ENCODE measurements around the gene STT3B. TPM values are rescaled to one million over a fixed set of nuclear protein-coding genes. Genes with fewer than 3 reads are reported as not detected.
"Not testable (repeated sequence)": the region's sequence is repeated elsewhere in the genome, so short reads cannot be mapped to it uniquely, and the experiment has no call there.

STT3B gene
- total RNA-seq, 1 experiment from 2014 or later: 149 TPM

DNA sequence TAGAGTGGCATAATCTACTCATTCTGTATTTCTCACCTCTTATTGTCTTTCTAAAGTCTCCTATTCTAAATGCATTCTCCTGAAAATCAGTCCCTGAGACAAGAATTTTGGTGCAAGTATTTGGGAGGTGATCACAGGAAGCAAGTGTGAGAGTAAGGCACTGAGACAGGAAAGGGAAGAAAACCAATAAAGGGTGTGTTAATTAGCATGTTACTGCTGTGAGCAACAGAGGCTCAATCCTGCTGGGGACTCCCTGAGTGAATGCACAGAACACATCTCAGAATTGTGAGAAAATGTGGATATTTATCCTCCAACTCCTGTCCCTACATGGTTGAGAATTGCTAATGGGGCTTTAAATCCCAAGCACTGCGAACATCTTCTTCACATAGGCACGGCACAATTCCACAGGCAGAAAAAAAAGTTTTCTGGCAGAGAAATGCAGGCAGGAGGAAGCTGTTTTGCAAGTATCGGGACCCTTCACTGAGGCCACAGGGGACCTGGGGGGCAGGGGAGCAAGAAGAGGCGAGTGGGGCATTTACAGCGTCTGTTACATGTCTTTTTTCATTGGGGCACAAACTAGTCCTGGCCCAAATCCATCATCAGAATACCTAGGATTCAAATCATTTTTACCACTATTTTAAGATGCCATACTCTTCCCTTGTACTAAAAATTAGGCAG lies 27.2 kb upstream of the STT3B start:
- POLR2A ChIA-PET (ENCODE audit: unreplicated experiment): no interaction called here
- CTCF ChIA-PET: no interaction called here
- BruUV-seq (replicated peaks): no TSS peak
- intact Hi-C loops (cut with micrococcal nuclease): loop anchor here (10.0 kb wide), 1 partner anchor 131 kb away; no protein-coding TSS in a partner anchor
- no peak for DNase-seq
- no peak overlapping the region for H3K4me2 ChIP-seq (ENCODE audit: low read length)
- H3K9ac ChIP-seq (ENCODE audit: low read length): no peak overlapping the region
- no peak overlapping the region for H3K27ac ChIP-seq (ENCODE audit: low read length)
- TF ChIP-seq EZH2 (IDR thresholded peaks at IDR 0.05; ENCODE audit: low read length, unreplicated experiment) (no peak), EZH2phosphoT487 (IDR thresholded peaks at IDR 0.05; ENCODE audit: borderline replicate concordance, low read length) (no peak)
- TF ChIP-seq, protein P1, sequence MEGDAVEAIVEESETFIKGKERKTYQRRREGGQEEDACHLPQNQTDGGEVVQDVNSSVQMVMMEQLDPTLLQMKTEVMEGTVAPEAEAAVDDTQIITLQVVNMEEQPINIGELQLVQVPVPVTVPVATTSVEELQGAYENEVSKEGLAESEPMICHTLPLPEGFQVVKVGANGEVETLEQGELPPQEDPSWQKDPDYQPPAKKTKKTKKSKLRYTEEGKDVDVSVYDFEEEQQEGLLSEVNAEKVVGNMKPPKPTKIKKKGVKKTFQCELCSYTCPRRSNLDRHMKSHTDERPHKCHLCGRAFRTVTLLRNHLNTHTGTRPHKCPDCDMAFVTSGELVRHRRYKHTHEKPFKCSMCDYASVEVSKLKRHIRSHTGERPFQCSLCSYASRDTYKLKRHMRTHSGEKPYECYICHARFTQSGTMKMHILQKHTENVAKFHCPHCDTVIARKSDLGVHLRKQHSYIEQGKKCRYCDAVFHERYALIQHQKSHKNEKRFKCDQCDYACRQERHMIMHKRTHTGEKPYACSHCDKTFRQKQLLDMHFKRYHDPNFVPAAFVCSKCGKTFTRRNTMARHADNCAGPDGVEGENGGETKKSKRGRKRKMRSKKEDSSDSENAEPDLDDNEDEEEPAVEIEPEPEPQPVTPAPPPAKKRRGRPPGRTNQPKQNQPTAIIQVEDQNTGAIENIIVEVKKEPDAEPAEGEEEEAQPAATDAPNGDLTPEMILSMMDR (conservative IDR thresholded peaks at IDR 0.05; ENCODE audit: low read depth, low read length): no peak
- H3K4me1 ChIP-seq (ENCODE audit: insufficient read depth, low read length): no peaks in the 10 kb centered on the region
- H3K4me3 ChIP-seq (ENCODE audit: low read length): no peak overlapping the region
- no peaks in the 10 kb centered on the region for H3K9me2 ChIP-seq (replicated peaks; ENCODE audit: low read length)
- no peak overlapping the region for H2AFZ ChIP-seq (ENCODE audit: low read length)
- H3K9me3 ChIP-seq (ENCODE audit: low read length): no peaks in the 10 kb centered on the region
- no peaks in the 10 kb centered on the region for H3F3A ChIP-seq (ENCODE audit: low read length, unreplicated experiment)
- H4K20me1 ChIP-seq (ENCODE audit: low read length): no peaks in the 10 kb centered on the region
- H3K79me2 ChIP-seq (ENCODE audit: low read length): no peaks in the 10 kb centered on the region
- H3K27me3 ChIP-seq (ENCODE audit: low read length): peaks cover 8% of the 10 kb centered on the region; the same call in 1 of the 2 replicates
- no peaks in the 10 kb centered on the region for H3K36me3 ChIP-seq (ENCODE audit: low read depth, low read length)
- no peak for ATAC-seq

DNA sequence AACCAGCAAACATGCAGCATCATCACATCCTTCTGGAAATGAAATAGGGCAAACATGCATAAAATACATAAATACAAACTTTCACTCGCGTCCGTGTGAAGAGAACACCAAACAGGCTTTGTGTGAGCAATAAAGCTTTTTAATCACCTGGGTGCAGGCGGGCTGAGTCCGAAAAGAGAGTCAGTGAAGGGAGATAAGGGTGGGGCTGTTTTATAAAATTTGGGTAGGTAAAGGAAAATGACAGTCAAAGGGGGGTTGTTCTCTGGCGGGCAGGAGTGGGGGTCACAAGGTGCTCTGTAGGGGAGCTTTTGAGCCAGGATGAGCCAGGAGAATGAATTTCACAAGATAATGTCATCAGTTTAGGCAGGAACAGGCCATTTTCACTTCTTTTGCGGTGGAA lies 26.2 kb upstream of the STT3B start:
- H3K27ac ChIP-seq (ENCODE audit: low read length); H3K27me3 ChIP-seq (ENCODE audit: low read length); ATAC-seq; H2AFZ ChIP-seq (ENCODE audit: low read length); BruUV-seq (replicated peaks); H3K36me3 ChIP-seq (ENCODE audit: low read depth, low read length); H3F3A ChIP-seq (ENCODE audit: low read length, unreplicated experiment); H4K20me1 ChIP-seq (ENCODE audit: low read length); H3K9me3 ChIP-seq (ENCODE audit: low read length); POLR2A ChIA-PET (ENCODE audit: unreplicated experiment); H3K9ac ChIP-seq (ENCODE audit: low read length); H3K4me3 ChIP-seq (ENCODE audit: low read length); H3K9me2 ChIP-seq (replicated peaks; ENCODE audit: low read length); H3K4me2 ChIP-seq (ENCODE audit: low read length); DNase-seq; H3K79me2 ChIP-seq (ENCODE audit: low read length); H3K4me1 ChIP-seq (ENCODE audit: insufficient read depth, low read length); CTCF ChIA-PET: not testable (repeated sequence)
- intact Hi-C loops (cut with micrococcal nuclease): loop anchor here (10.0 kb wide), 1 partner anchor 132 kb away; no protein-coding TSS in a partner anchor

GRCh38 chr3:31508452-31509146 lies 24.1 kb upstream of the STT3B start:
- BruUV-seq (replicated peaks): no TSS peak
- CTCF ChIA-PET: no interaction called here
- no peak overlapping the region for H3K27ac ChIP-seq (ENCODE audit: low read length)
- H3K4me3 ChIP-seq (ENCODE audit: low read length): no peak overlapping the region
- H3K36me3 ChIP-seq (ENCODE audit: low read depth, low read length): no peaks in the 10 kb centered on the region
- ATAC-seq: no peak
- peaks cover 8% of the 10 kb centered on the region; the same call in 1 of the 2 replicates for H3K27me3 ChIP-seq (ENCODE audit: low read length)
- no peaks in the 10 kb centered on the region for H3K4me1 ChIP-seq (ENCODE audit: insufficient read depth, low read length)
- H3F3A ChIP-seq (ENCODE audit: low read length, unreplicated experiment): no peaks in the 10 kb centered on the region
- H3K9ac ChIP-seq (ENCODE audit: low read length): no peak overlapping the region
- POLR2A ChIA-PET (ENCODE audit: unreplicated experiment): no interaction called here
- no peaks in the 10 kb centered on the region for H4K20me1 ChIP-seq (ENCODE audit: low read length)
- H2AFZ ChIP-seq (ENCODE audit: low read length): no peak overlapping the region
- H3K9me3 ChIP-seq (ENCODE audit: low read length): no peaks in the 10 kb centered on the region
- intact Hi-C loops (cut with micrococcal nuclease): loop anchor here (10.0 kb wide), 1 partner anchor 134 kb away; no protein-coding TSS in a partner anchor
- H3K4me2 ChIP-seq (ENCODE audit: low read length): no peak overlapping the region
- no peak for DNase-seq
- H3K79me2 ChIP-seq (ENCODE audit: low read length): no peaks in the 10 kb centered on the region
- H3K9me2 ChIP-seq (replicated peaks; ENCODE audit: low read length): no peaks in the 10 kb centered on the region
- TF ChIP-seq EZH2 (IDR thresholded peaks at IDR 0.05; ENCODE audit: low read length, unreplicated experiment) (no peak), EZH2phosphoT487 (IDR thresholded peaks at IDR 0.05; ENCODE audit: borderline replicate concordance, low read length) (no peak)
- TF ChIP-seq, protein P1 (conservative IDR thresholded peaks at IDR 0.05; ENCODE audit: low read depth, low read length): no peak
